Keratinocyte (primary cell): ENCODE results near the gene SYT1. TPM values are rescaled to one million over a fixed set of nuclear protein-coding genes. Genes with fewer than 3 reads are reported as not detected.
A peak's percentile ranks its signal among the peaks of the same experiment; 100 is the strongest.

ENCODE experiments used
- DNase-seq: peaks from one replicate; pipeline ENCODE4 v3.0.0-alpha.2; 2011; ENCODE audit warnings: low read depth, missing footprints, low spot score
- FAIRE-seq: peaks from 2 replicates; lab custom pipeline; 2011; peaks lifted over from hg19 to GRCh38; lab: Jason Lieb, UNC
- H2AFZ ChIP-seq: 2 replicates; pipeline ENCODE4 v1.6.0; 2012; ENCODE audit warnings: low read length, control low read depth, inconsistent platforms; ENCODE audit not compliant: control insufficient read depth
- H3K27ac ChIP-seq: 2 replicates; pipeline ENCODE4 v1.5.1; 2011; ENCODE audit warnings: low read length; ENCODE audit not compliant: control insufficient read depth, insufficient read depth
- H3K27me3 ChIP-seq: 3 replicates; pipeline ENCODE4 v1.6.0; 2011; ENCODE audit warnings: low read length; ENCODE audit not compliant: control insufficient read depth, insufficient read depth; ENCODE audit errors: extremely low read depth
- H3K36me3 ChIP-seq, 2 experiments: 2 replicates in 1 of 2; 3 replicates in 1 of 2; pipeline ENCODE4 v1.5.1; 2011; ENCODE audit warnings: low read length in 2 of 2, mild to moderate bottlenecking in 1 of 2; ENCODE audit not compliant: control insufficient read depth in 2 of 2, insufficient read depth in 2 of 2; ENCODE audit errors: extremely low read depth in 1 of 2
- H3K4me1 ChIP-seq: 3 replicates; pipeline ENCODE4 v1.5.1; 2011; ENCODE audit warnings: low read length; ENCODE audit not compliant: control insufficient read depth, insufficient read depth; ENCODE audit errors: extremely low read depth
- H3K4me2 ChIP-seq: 3 replicates; pipeline ENCODE4 v1.6.0; 2011; ENCODE audit warnings: low read depth, low read length; ENCODE audit not compliant: control insufficient read depth, insufficient read depth; ENCODE audit errors: extremely low read depth
- H3K4me3 ChIP-seq, 3 experiments: fragments of 200-600 bp in 1 of 3; sonication (generic) in 1 of 3; 2 replicates in 2 of 3; 3 replicates in 1 of 3; pipeline ENCODE4 v1.5.1; 2011 to 2016; ENCODE audit warnings: low read length in 3 of 3, mild to moderate bottlenecking in 3 of 3, control low read depth in 2 of 3, inconsistent platforms in 1 of 3, low read depth in 1 of 3, mixed read lengths in 1 of 3, mixed run types in 1 of 3, moderate library complexity in 1 of 3; ENCODE audit not compliant: control insufficient read depth in 2 of 3, insufficient read depth in 2 of 3; ENCODE audit errors: extremely low read depth in 1 of 3
- H3K79me2 ChIP-seq: 2 replicates; pipeline ENCODE4 v1.6.0; 2012; ENCODE audit warnings: low read length; ENCODE audit not compliant: control insufficient read depth, insufficient read depth
- H3K9ac ChIP-seq: 3 replicates; pipeline ENCODE4 v1.6.0; 2011; ENCODE audit warnings: low read length; ENCODE audit not compliant: control insufficient read depth, insufficient read depth; ENCODE audit errors: extremely low read depth
- H3K9me1 ChIP-seq: 3 replicates; pipeline ENCODE4 v1.6.0; 2011; ENCODE audit warnings: low read length; ENCODE audit not compliant: control insufficient read depth, insufficient read depth; ENCODE audit errors: extremely low read depth
- H3K9me3 ChIP-seq: 2 replicates; pipeline ENCODE4 v1.5.1; 2012; ENCODE audit warnings: low read depth, low read length; ENCODE audit not compliant: control insufficient read depth
- H4K20me1 ChIP-seq: 3 replicates; pipeline ENCODE4 v1.6.0; 2011; ENCODE audit warnings: low read length; ENCODE audit not compliant: control insufficient read depth, insufficient read depth; ENCODE audit errors: extremely low read depth
- CTCF ChIP-seq, 3 experiments: IDR thresholded peaks in 1 of 3; conservative IDR thresholded peaks in 1 of 3; optimal IDR thresholded peaks in 1 of 3; 2 replicates in 2 of 3; 3 replicates in 1 of 3; pipeline versions ENCODE3 to v1.5.1; 2011; ENCODE audit warnings: low read length in 3 of 3, mild to moderate bottlenecking in 3 of 3, moderate library complexity in 2 of 3, control low read depth in 1 of 3, inconsistent platforms in 1 of 3; ENCODE audit not compliant: insufficient read depth in 2 of 3; ENCODE audit errors: extremely low read depth in 1 of 3
- EZH2 ChIP-seq: IDR thresholded peaks from one replicate; pipeline ENCODE4 v1.6.1; 2012; ENCODE audit warnings: inconsistent platforms, mild to moderate bottlenecking, low read length, moderate library complexity
- dilution Hi-C: fragments of 300-500 bp; cut with MboI; formaldehyde crosslinking; loops from one replicate; pipeline ENCODE4 v1.7.0; 2020; ENCODE audit warnings: low sequenced_read_pairs; ENCODE audit not compliant: extremely low pct_ligation_motif_present
- polyA plus RNA-seq, 5 experiments: library from polyadenylated mRNA; depleted of rRNA in 3 of 5; stranded (reverse) in 3 of 5; stranded (forward) in 1 of 5; unstranded in 1 of 5; fragments of >200 nt; gene quantifications; 1 replicate in 1 of 5; 2 replicates in 3 of 5; 3 replicates in 1 of 5; pipeline versions ENCODE4 v1.2.1 to v1.2.3, GENCODE V29; 2011 to 2012; ENCODE audit warnings: missing spikeins in 2 of 5, low read depth in 1 of 5, low replicate concordance in 1 of 5

The SYT1 gene
- polyA plus RNA-seq, 1 donor (not counting 4 experiments of a cell fraction or from before 2014, with no cell fraction given): 6.1 TPM

- H3K4me3 ChIP-seq: no peak overlapping the region
- H3K36me3 ChIP-seq: no peaks in the 10 kb centered on the region
- no peak overlapping the region for H3K27ac ChIP-seq
- no peaks in the 10 kb centered on the region for H3K27me3 ChIP-seq
- H2AFZ ChIP-seq: no peak overlapping the region
- H3K79me2 ChIP-seq: no peaks in the 10 kb centered on the region
- dilution Hi-C loops: no loop called here
- H3K9me1 ChIP-seq: no peaks in the 10 kb centered on the region
- no peak overlapping the region for H3K4me2 ChIP-seq
- H3K9me3 ChIP-seq: no peaks in the 10 kb centered on the region
- H4K20me1 ChIP-seq: no peaks in the 10 kb centered on the region
- FAIRE-seq (peak; percentile 75), DNase-seq (peak; percentile 28)
- no peaks in the 10 kb centered on the region for H3K4me1 ChIP-seq
- TF ChIP-seq CTCF (optimal IDR thresholded peaks at IDR 0.05 in 1 of 3, IDR thresholded peaks at IDR 0.05 in 1 of 3, conservative IDR thresholded peaks at IDR 0.05 in 1 of 3; ENCODE audit: extremely low read depth in 1 of 3, insufficient read depth in 2 of 3, low read length in 3 of 3): peak; percentile 75 to 96 (median 86)
- TF ChIP-seq EZH2: no peak
- no peak overlapping the region for H3K9ac ChIP-seq
Observed at GRCh38 chr12:79344855-79345847, 480.6 kb downstream of the SYT1 start.

- H3K27ac ChIP-seq: no peak overlapping the region
- dilution Hi-C loops: no loop called here
Observed at GRCh38 chr12:79347866-79348265, 483.3 kb downstream of the SYT1 start.

More at GRCh38 chr12:79347866-79348265, 483.3 kb downstream of the SYT1 start:
- H2AFZ ChIP-seq: no peak overlapping the region
- H4K20me1 ChIP-seq: no peaks in the 10 kb centered on the region
- TF ChIP-seq CTCF (optimal IDR thresholded peaks at IDR 0.05 in 1 of 3, IDR thresholded peaks at IDR 0.05 in 1 of 3, conservative IDR thresholded peaks at IDR 0.05 in 1 of 3; ENCODE audit: extremely low read depth in 1 of 3, insufficient read depth in 2 of 3, low read length in 3 of 3) (no peak), EZH2 (no peak)
- H3K36me3 ChIP-seq: no peaks in the 10 kb centered on the region
- no peak overlapping the region for H3K9ac ChIP-seq
- H3K4me2 ChIP-seq: no peak overlapping the region
- FAIRE-seq (no peak), DNase-seq (no peak)
- no peaks in the 10 kb centered on the region for H3K27me3 ChIP-seq
- no peaks in the 10 kb centered on the region for H3K79me2 ChIP-seq
- no peaks in the 10 kb centered on the region for H3K9me3 ChIP-seq
- H3K9me1 ChIP-seq: no peaks in the 10 kb centered on the region
- H3K4me3 ChIP-seq: no peak overlapping the region
- H3K4me1 ChIP-seq: no peaks in the 10 kb centered on the region
